HG03159 (cell line): Measurements from ENCODE around the gene AXIN1.
"Not testable (repeated sequence)": the region's sequence is repeated elsewhere in the genome, so short reads cannot be mapped to it uniquely, and the experiment has no call there.

Experiments
- ATAC-seq: cut with Tn5 transposase; IDR thresholded peaks from one replicate; pipeline ENCODE4 v1.9.1; 2021; ENCODE audit warnings: mild to moderate bottlenecking, moderate library complexity; ENCODE audit not compliant: unreplicated experiment

The AXIN1 gene

GRCh38 chr16:381789-382717 is 29.5 kb upstream of the AXIN1 start, which contains the start of gene PGAP6:
Gene PGAP6, minus strand, starts transcription at chr16:381978. Its CDS starts 157 bp downstream, at chr16:381821.
- ATAC-seq = peak; percentile 45

- peak; percentile 14 for ATAC-seq
Observed at GRCh38 chr16:381012-381788, 28.7 kb upstream of the AXIN1 start.

- no peak for ATAC-seq
Observed at GRCh38 chr16:380762-381011, 28.2 kb upstream of the AXIN1 start.

GRCh38 chr16:379961-380761 is 27.6 kb upstream of the AXIN1 start:
- no peak for ATAC-seq

- no peak for ATAC-seq
Observed at GRCh38 chr16:379183-379960, 26.8 kb upstream of the AXIN1 start.

- no peak for ATAC-seq
Observed at GRCh38 chr16:378821-379182, 26.3 kb upstream of the AXIN1 start.

GRCh38 chr16:378113-378820 is 25.7 kb upstream of the AXIN1 start:
- ATAC-seq = not testable (repeated sequence)

- ATAC-seq = no peak
Observed at GRCh38 chr16:377419-377951, 25.0 kb upstream of the AXIN1 start.

GRCh38 chr16:376817-377418 is 24.4 kb upstream of the AXIN1 start:
- ATAC-seq = no peak

- ATAC-seq = no peak
Observed at GRCh38 chr16:375927-376816, 23.6 kb upstream of the AXIN1 start.

- ATAC-seq = no peak
Observed at GRCh38 chr16:375212-375611, 22.7 kb upstream of the AXIN1 start.

- ATAC-seq = no peak
Observed at GRCh38 chr16:374616-374926, 22.0 kb upstream of the AXIN1 start.

- no peak for ATAC-seq
Observed at GRCh38 chr16:373848-374615, 21.5 kb upstream of the AXIN1 start.

GRCh38 chr16:373020-373598 is 20.6 kb upstream of the AXIN1 start:
- no peak for ATAC-seq

- no peak for ATAC-seq
Observed at GRCh38 chr16:372302-372983, 19.9 kb upstream of the AXIN1 start.

- ATAC-seq = no peak
Observed at GRCh38 chr16:371515-372301, 19.2 kb upstream of the AXIN1 start.
